Ectodermal cell (in vitro differentiated cells): ENCODE results near the gene NBPF11.
"Not testable (repeated sequence)": the region's sequence is repeated elsewhere in the genome, so short reads cannot be mapped to it uniquely, and the experiment has no call there.

Source experiments
- H3K27ac ChIP-seq: 2 replicates; pipeline ENCODE4 v1.7.0; 2013; ENCODE audit warnings: mild to moderate bottlenecking, low read depth, low read length; ENCODE audit not compliant: insufficient read depth, poor library complexity, severe bottlenecking
- H3K27me3 ChIP-seq: 2 replicates; pipeline ENCODE4 v1.7.0; 2013; ENCODE audit warnings: mild to moderate bottlenecking, low read length; ENCODE audit not compliant: insufficient read depth, control insufficient read depth, poor library complexity, severe bottlenecking
- H3K36me3 ChIP-seq: one replicate; pipeline ENCODE4 v1.7.0; 2013; ENCODE audit warnings: low read length; ENCODE audit not compliant: control insufficient read depth, insufficient read depth
- H3K4me1 ChIP-seq: one replicate; pipeline ENCODE4 v1.7.0; 2013; ENCODE audit warnings: low read length; ENCODE audit not compliant: control insufficient read depth, insufficient read depth
- H3K4me3 ChIP-seq: 2 replicates; pipeline ENCODE4 v1.7.0; 2013; ENCODE audit warnings: low read depth, low read length, control low read depth; ENCODE audit not compliant: insufficient read depth
- H3K9me3 ChIP-seq: 2 replicates; pipeline ENCODE4 v1.7.0; 2013; ENCODE audit warnings: mild to moderate bottlenecking, low read length, moderate library complexity; ENCODE audit not compliant: control insufficient read depth
- WGBS, 2 experiments: methylation state at CpG; one replicate each; pipeline ENCODE4 v1.1.7; 2013; ENCODE audit warnings: missing lambda C conversion rate in 2 of 2; 5-methylcytosine and 5-hydroxymethylcytosine counted together

Gene NBPF11

GRCh38 chr1:148161053-148161901 lies 9.2 kb upstream of the NBPF11 start:
- WGBS, 2 experiments: 95% methylated on average over 42 of the region's 42 CpGs
- H3K4me3 ChIP-seq: no peak overlapping the region

GRCh38 chr1:148160343-148161052 lies 8.4 kb upstream of the NBPF11 start:
- H3K4me1 ChIP-seq: no peaks in the 10 kb centered on the region
- H3K27me3 ChIP-seq: no peaks in the 10 kb centered on the region
- 95 to 96% methylated on average over 43 of the region's 43 CpGs for WGBS, 2 experiments
- H3K36me3 ChIP-seq: no peaks in the 10 kb centered on the region
- no peak overlapping the region for H3K4me3 ChIP-seq
- H3K9me3 ChIP-seq: no peaks in the 10 kb centered on the region
- H3K27ac ChIP-seq: no peak overlapping the region

More at GRCh38 chr1:148161053-148161901, 9.2 kb upstream of the NBPF11 start:
- H3K36me3 ChIP-seq: no peaks in the 10 kb centered on the region
- H3K27ac ChIP-seq: no peak overlapping the region
- H3K9me3 ChIP-seq: no peaks in the 10 kb centered on the region
- no peaks in the 10 kb centered on the region for H3K27me3 ChIP-seq
- no peaks in the 10 kb centered on the region for H3K4me1 ChIP-seq

- Histone ChIP-seq H3K9me3 (no peaks in the 10 kb centered on the region), H3K4me3 (no peak overlapping the region), H3K4me1 (no peaks in the 10 kb centered on the region), H3K36me3 (no peaks in the 10 kb centered on the region), H3K27ac (no peak overlapping the region), H3K27me3 (no peaks in the 10 kb centered on the region)
- WGBS, 2 experiments: 96% methylated on average over 15 of the region's 15 CpGs
Observed at GRCh38 chr1:148160048-148160342, 7.9 kb upstream of the NBPF11 start.

- H3K4me3 ChIP-seq: no peak overlapping the region
- 55 to 63% methylated on average over 9 to 11 of the region's 11 CpGs for WGBS, 2 experiments
Observed at GRCh38 chr1:148158341-148159003, 6.4 kb upstream of the NBPF11 start.

GRCh38 chr1:148157803-148158202 lies 5.7 kb upstream of the NBPF11 start:
- H3K36me3 ChIP-seq, H3K27me3 ChIP-seq, H3K27ac ChIP-seq, H3K4me1 ChIP-seq, H3K4me3 ChIP-seq, H3K9me3 ChIP-seq: not testable (repeated sequence)
- 90 to 93% methylated on average over 2 to 5 of the region's 23 CpGs for WGBS, 2 experiments

More at GRCh38 chr1:148158341-148159003, 6.4 kb upstream of the NBPF11 start:
- Histone ChIP-seq H3K36me3 (no peaks in the 10 kb centered on the region), H3K4me1 (no peaks in the 10 kb centered on the region), H3K27ac (no peak overlapping the region), H3K27me3 (no peaks in the 10 kb centered on the region), H3K9me3 (no peaks in the 10 kb centered on the region)

- WGBS, 2 experiments: 87 to 91% methylated on average over 3 of the region's 7 CpGs
- H3K4me1 ChIP-seq, H3K27me3 ChIP-seq, H3K9me3 ChIP-seq, H3K27ac ChIP-seq, H3K4me3 ChIP-seq, H3K36me3 ChIP-seq: not testable (repeated sequence)
Observed at GRCh38 chr1:148155494-148156275, 3.6 kb upstream of the NBPF11 start.

GRCh38 chr1:148152795-148153194 lies 714 bp upstream of the NBPF11 start:
- H3K27me3 ChIP-seq, H3K4me3 ChIP-seq, H3K9me3 ChIP-seq, H3K36me3 ChIP-seq, H3K4me1 ChIP-seq, H3K27ac ChIP-seq: not testable (repeated sequence)
- WGBS, 2 experiments: 67 to 89% methylated on average over 2 to 3 of the region's 3 CpGs

GRCh38 chr1:148151371-148151819 lies 686 bp downstream of the NBPF11 start:
- H3K4me3 ChIP-seq: peak overlapping the region; percentile 56
- H3K36me3 ChIP-seq, H3K4me1 ChIP-seq, H3K27ac ChIP-seq, H3K27me3 ChIP-seq, H3K9me3 ChIP-seq: not testable (repeated sequence)
- 0 to 1% methylated on average over 35 to 37 of the region's 40 CpGs for WGBS, 2 experiments

GRCh38 chr1:148150945-148151344 lies 1.1 kb downstream of the NBPF11 start:
- not testable (repeated sequence) for H3K9me3 ChIP-seq, H3K27me3 ChIP-seq, H3K27ac ChIP-seq, H3K36me3 ChIP-seq, H3K4me1 ChIP-seq
- 10 to 14% methylated on average over 10 of the region's 13 CpGs for WGBS, 2 experiments
- peak overlapping the region; percentile 56 for H3K4me3 ChIP-seq
